Tibial nerve (tissue), 4 donors: Measurements from ENCODE around the gene FAM222A.

Source experiments
- CTCF ChIP-seq, 5 experiments: fragments of 200-600 bp in 3 of 5; fragments of 450-650 bp in 2 of 5; sonication (generic) in 3 of 5; IDR thresholded peaks; one replicate each; pipeline ENCODE4 v1.5.1; 2016 to 2019; ENCODE audit warnings: antibody characterized with exemption in 5 of 5, mild to moderate bottlenecking in 3 of 5, moderate library complexity in 2 of 5
- EP300 ChIP-seq, 2 donors: sonication (generic); formaldehyde crosslinking; IDR thresholded peaks; one replicate each; pipeline ENCODE4 v1.6.1; 2017; ENCODE audit warnings: antibody characterized with exemption in 2 of 2, mild to moderate bottlenecking in 1 of 2

- TF ChIP-seq CTCF (IDR thresholded peaks at IDR 0.05) (no peak), EP300 (IDR thresholded peaks at IDR 0.05) (no peak)
Observed at GRCh38 chr12:109757671-109758265, 44.1 kb downstream of the FAM222A start.
